Esophagus squamous epithelium (tissue), 5 donors: ENCODE results near the gene CLECL1. TPM values are rescaled to one million over a fixed set of nuclear protein-coding genes. Genes with fewer than 3 reads are reported as not detected.
"Not testable (repeated sequence)": the region's sequence is repeated elsewhere in the genome, so short reads cannot be mapped to it uniquely, and the experiment has no call there.

ENCODE experiments used
- DNase-seq: peaks from one replicate; lab custom pipeline; 2025; lab: John Stamatoyannopoulos, UW
- H3K27ac ChIP-seq, 4 donors: fragments of 200-600 bp; sonication (generic); one replicate each; pipeline ENCODE4 v1.5.1; 2016 to 2019; ENCODE audit warnings: mild to moderate bottlenecking in 1 of 4
- H3K27me3 ChIP-seq, 4 donors: fragments of 200-600 bp; sonication (generic); 1 replicate in 3 of 4; 2 replicates in 1 of 4; pipeline versions ENCODE4 v1.5.1 to v1.6.0; 2017 to 2021; ENCODE audit warnings: antibody characterized with exemption in 1 of 4
- H3K36me3 ChIP-seq, 3 donors: fragments of 200-600 bp; sonication (generic); one replicate each; pipeline ENCODE4 v1.5.1; 2016 to 2019
- H3K4me1 ChIP-seq, 3 donors: fragments of 200-600 bp; sonication (generic); one replicate each; pipeline ENCODE4 v1.5.1; 2017 to 2019
- H3K4me3 ChIP-seq, 4 donors: fragments of 200-600 bp; sonication (generic); 1 replicate in 3 of 4; 2 replicates in 1 of 4; pipeline ENCODE4 v1.5.1; 2016 to 2019; ENCODE audit warnings: mild to moderate bottlenecking in 2 of 4, moderate library complexity in 1 of 4
- H3K9me3 ChIP-seq, 3 donors: fragments of 200-600 bp; sonication (generic); one replicate each; pipeline ENCODE4 v1.5.1; 2016 to 2019
- CTCF ChIP-seq, 6 experiments: fragments of 450-650 bp in 4 of 6; fragments of 200-600 bp in 2 of 6; sonication (generic) in 2 of 6; IDR thresholded peaks; one replicate each; pipeline ENCODE4 v1.5.1; 2016 to 2019; ENCODE audit warnings: antibody characterized with exemption in 6 of 6, mild to moderate bottlenecking in 4 of 6, moderate library complexity in 4 of 6
- POLR2A ChIP-seq, 4 donors: fragments of 450-650 bp; IDR thresholded peaks; one replicate each; pipeline ENCODE4 v1.6.1; 2017; ENCODE audit warnings: antibody characterized with exemption in 4 of 4, mild to moderate bottlenecking in 4 of 4, moderate library complexity in 3 of 4
- WGBS, 2 donors: methylation state at CpG; one replicate each; pipeline ENCODE4 v1.1.5; 2018; 5-methylcytosine and 5-hydroxymethylcytosine counted together
- intact Hi-C: fragments of 100-400 bp; cut with DNase I; formaldehyde crosslinking; loops from one replicate; pipeline ENCODE4 v1.15.0; 2022
- total RNA-seq, 4 donors: library from RNA; depleted of rRNA; stranded (reverse); fragments of >200 nt; gene quantifications; one replicate each; pipeline ENCODE4 v1.1.0, GENCODE V29; 2016
- donor health status: DM: yes; HTN: yes; CAD: no.

The CLECL1 gene
- total RNA-seq, 4 donors from 2014 or later, result 1.1 TPM; not detected in 3

- 100% methylated on average over 1 to 2 of the region's 2 CpGs for WGBS, 2 donors
- Histone ChIP-seq H3K27me3 (no peaks in the 10 kb centered on the region), H3K9me3 (peaks cover 0 to 8% (median 3%) of the 10 kb centered on the region in 3 donors), H3K36me3 (peaks cover 0 to 5% (median 0%) of the 10 kb centered on the region in 3 donors), H3K27ac (no peak overlapping the region), H3K4me1 (peaks cover 0 to 11% (median 3%) of the 10 kb centered on the region in 3 donors), H3K4me3 (no peak overlapping the region)
- no peak for DNase-seq
- TF ChIP-seq POLR2A (IDR thresholded peaks at IDR 0.05) (no peak), CTCF (IDR thresholded peaks at IDR 0.05) (no peak)
- intact Hi-C loops, result no loop called here
These were observed 32.3 kb downstream of the CLECL1 start for GRCh38 chr12:9700606-9700956.

GRCh38 chr12:9699898-9700605 is 32.8 kb downstream of the CLECL1 start:
- 57 to 67% methylated on average over 2 of the region's 2 CpGs for WGBS, 2 donors
- Histone ChIP-seq H3K4me1 (peaks cover 0 to 11% (median 3%) of the 10 kb centered on the region in 3 donors), H3K27me3 (no peaks in the 10 kb centered on the region), H3K9me3 (peaks cover 0 to 8% (median 3%) of the 10 kb centered on the region in 3 donors), H3K27ac (peak overlapping the region in 2 of 4 donors; percentile 10 to 40), H3K36me3 (peaks cover 0 to 11% (median 0%) of the 10 kb centered on the region in 3 donors), H3K4me3 (no peak overlapping the region)
- intact Hi-C loops, result no loop called here
- TF ChIP-seq POLR2A (IDR thresholded peaks at IDR 0.05), result no peak
- TF ChIP-seq CTCF (IDR thresholded peaks at IDR 0.05), result no peak
- no peak for DNase-seq

GRCh38 chr12:9699269-9699897 is 33.5 kb downstream of the CLECL1 start:
- no peak for DNase-seq
- intact Hi-C loops, result no loop called here
- Histone ChIP-seq H3K27me3 (no peaks in the 10 kb centered on the region), H3K36me3 (peaks cover 0 to 17% (median 0%) of the 10 kb centered on the region in 3 donors), H3K4me3 (no peak overlapping the region), H3K4me1 (peaks cover 0 to 11% (median 3%) of the 10 kb centered on the region in 3 donors), H3K9me3 (peaks cover 0 to 8% (median 3%) of the 10 kb centered on the region in 3 donors), H3K27ac (peak overlapping the region in 2 of 4 donors; percentile 10 to 40)
- 25 to 54% methylated on average over 1 of the region's 1 CpG for WGBS, 2 donors
- TF ChIP-seq POLR2A (IDR thresholded peaks at IDR 0.05) (no peak), CTCF (IDR thresholded peaks at IDR 0.05) (no peak)

GRCh38 chr12:9698681-9699080 is 34.2 kb downstream of the CLECL1 start:
- TF ChIP-seq CTCF (IDR thresholded peaks at IDR 0.05) (no peak), POLR2A (IDR thresholded peaks at IDR 0.05) (no peak)
- Histone ChIP-seq H3K9me3 (peaks cover 0 to 8% (median 3%) of the 10 kb centered on the region in 3 donors), H3K36me3 (peaks cover 0 to 24% (median 0%) of the 10 kb centered on the region in 3 donors), H3K4me1 (peaks cover 0 to 11% (median 3%) of the 10 kb centered on the region in 3 donors), H3K27ac (no peak overlapping the region), H3K27me3 (no peaks in the 10 kb centered on the region), H3K4me3 (no peak overlapping the region)
- DNase-seq, result no peak
- intact Hi-C loops, result no loop called here
- 60 to 66% methylated on average over 2 of the region's 2 CpGs for WGBS, 2 donors

GRCh38 chr12:9697619-9698018 is 35.3 kb downstream of the CLECL1 start:
- DNase-seq, result no peak
- Histone ChIP-seq H3K27me3 (no peaks in the 10 kb centered on the region), H3K36me3 (peaks cover 0 to 35% (median 0%) of the 10 kb centered on the region in 3 donors), H3K4me3 (no peak overlapping the region), H3K4me1 (peaks cover 0 to 11% (median 3%) of the 10 kb centered on the region in 3 donors), H3K9me3 (peaks cover 0 to 8% (median 3%) of the 10 kb centered on the region in 3 donors), H3K27ac (no peak overlapping the region)
- intact Hi-C loops, result no loop called here
- TF ChIP-seq CTCF (IDR thresholded peaks at IDR 0.05) (no peak), POLR2A (IDR thresholded peaks at IDR 0.05) (no peak)

- Histone ChIP-seq H3K4me1 (peaks cover 0 to 11% (median 3%) of the 10 kb centered on the region in 3 donors), H3K36me3 (peaks cover 0 to 55% (median 0%) of the 10 kb centered on the region in 3 donors)
- WGBS, 2 donors, result 95 to 97% methylated on average over 3 of the region's 3 CpGs
- H3K4me3 ChIP-seq, H3K27me3 ChIP-seq, intact Hi-C loops, H3K27ac ChIP-seq, DNase-seq, H3K9me3 ChIP-seq: not testable (repeated sequence)
These were observed 37.2 kb downstream of the CLECL1 start for GRCh38 chr12:9695661-9696060.

GRCh38 chr12:9695150-9695549 is 37.7 kb downstream of the CLECL1 start:
- H3K4me3 ChIP-seq, H3K9me3 ChIP-seq, H3K4me1 ChIP-seq, H3K27ac ChIP-seq, DNase-seq, intact Hi-C loops, H3K27me3 ChIP-seq: not testable (repeated sequence)
- 94 to 97% methylated on average over 8 to 9 of the region's 9 CpGs for WGBS, 2 donors
- H3K36me3 ChIP-seq, result peaks cover 0 to 60% (median 0%) of the 10 kb centered on the region in 3 donors
